HT-29 (cell line): ENCODE data around the gene HMGCS2. TPM values are rescaled to one million over a fixed set of nuclear protein-coding genes. Genes with fewer than 3 reads are reported as not detected.

Experiments
- DNase-seq: peaks from one replicate; pipeline ENCODE4 v3.0.0-alpha.2; 2015; ENCODE audit warnings: low spot score
- total RNA-seq: library from RNA; depleted of rRNA; stranded (reverse); fragments of >200 nt; shearing (Covaris generic); gene quantifications from 2 replicates; pipeline ENCODE4 v1.2.3, GENCODE V29; 2014

Gene HMGCS2
- total RNA-seq, 1 experiment from 2014 or later = 10.2 TPM

DNA sequence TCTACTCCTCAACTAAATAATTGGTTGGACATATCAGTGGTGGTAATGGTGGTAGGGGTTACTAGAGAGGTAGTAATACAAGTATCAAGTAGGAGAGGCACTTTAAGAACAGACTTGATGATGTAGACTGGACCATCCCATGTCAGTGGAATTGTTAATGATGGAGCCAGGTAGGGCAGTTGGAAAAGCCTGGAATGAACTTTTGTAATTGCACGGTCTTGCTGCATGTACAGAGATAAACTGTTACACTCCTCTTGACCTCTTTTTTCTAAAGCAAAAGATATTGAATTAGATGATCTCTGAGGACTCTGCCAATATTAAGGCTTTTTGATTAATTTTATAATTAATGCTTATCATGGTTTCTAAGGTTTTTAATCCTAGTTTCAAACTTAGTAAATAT lies 5.8 kb downstream of the HMGCS2 start:
- DNase-seq = no peak

DNA sequence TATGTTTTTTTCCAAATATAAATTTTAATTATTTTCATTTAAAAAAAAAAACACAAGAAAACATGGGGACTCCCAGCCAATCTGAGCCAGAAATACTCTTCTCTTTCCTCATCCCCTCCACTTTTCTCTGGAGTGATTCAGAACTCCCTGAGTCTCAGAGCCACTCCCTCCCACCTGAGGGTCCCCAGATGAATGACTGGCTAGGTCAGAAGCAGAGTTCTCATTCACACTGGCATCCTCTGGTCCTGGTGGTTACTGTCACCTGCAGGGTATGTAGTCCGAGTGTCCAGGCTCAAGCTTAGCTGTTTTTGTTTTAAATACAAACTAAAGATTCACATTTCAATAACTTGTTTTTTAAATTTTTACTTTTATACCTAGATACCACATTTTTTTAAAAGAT lies 6.3 kb downstream of the HMGCS2 start:
- DNase-seq = no peak

DNA sequence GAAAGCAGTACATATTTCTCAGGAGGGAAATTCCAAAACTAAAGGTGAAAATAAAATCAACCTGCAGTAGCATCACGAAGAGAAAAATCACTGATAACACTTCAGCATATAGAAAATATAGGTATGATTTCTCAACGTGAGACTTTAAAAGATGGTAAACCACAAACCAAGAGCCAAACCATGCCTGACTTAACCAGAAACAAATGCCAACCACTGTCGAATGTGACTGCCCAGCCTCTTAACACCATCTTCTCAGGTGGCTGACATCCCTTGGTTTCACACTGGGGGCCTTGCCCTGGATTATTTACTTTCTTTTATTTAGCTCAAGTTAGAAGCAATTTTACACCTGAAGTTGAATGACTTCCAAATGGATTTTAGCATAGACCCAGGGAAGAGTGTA lies 10.1 kb downstream of the HMGCS2 start:
- DNase-seq = no peak

- no peak for DNase-seq
Measured at GRCh38 chr1:119752592-119752991, 16.1 kb downstream of the HMGCS2 start.

DNA sequence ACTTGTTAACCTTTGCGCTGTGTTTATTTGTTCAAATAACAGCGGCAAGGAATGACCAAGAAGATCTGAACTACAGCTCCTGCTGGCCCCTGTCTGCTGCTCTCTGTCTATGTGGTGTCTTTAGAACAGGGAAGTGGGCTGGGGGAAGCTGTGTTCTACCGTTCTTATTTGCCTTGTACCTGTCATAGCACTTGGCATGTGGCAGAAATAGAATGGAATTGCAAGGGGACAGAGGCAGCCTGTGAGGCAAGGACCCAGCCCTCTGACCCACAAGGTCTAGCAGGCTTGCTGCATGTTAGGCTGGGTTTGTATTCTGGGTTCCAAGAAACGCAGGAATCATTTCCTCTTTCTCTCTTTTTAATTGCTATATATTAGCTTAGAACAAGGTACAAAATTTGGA lies 20.7 kb downstream of the HMGCS2 start:
- DNase-seq = no peak

- DNase-seq = no peak
Measured at GRCh38 chr1:119747451-119747850, 21.3 kb downstream of the HMGCS2 start.

- no peak for DNase-seq
Measured at GRCh38 chr1:119745034-119745433, 23.7 kb downstream of the HMGCS2 start.

- DNase-seq = no peak
Measured at GRCh38 chr1:119744598-119744942, 24.1 kb downstream of the HMGCS2 start.

GRCh38 chr1:119743776-119744597 lies 24.7 kb downstream of the HMGCS2 start:
- peak; percentile 94 for DNase-seq

- DNase-seq = no peak
Measured at GRCh38 chr1:119743308-119743707, 25.4 kb downstream of the HMGCS2 start.

DNA sequence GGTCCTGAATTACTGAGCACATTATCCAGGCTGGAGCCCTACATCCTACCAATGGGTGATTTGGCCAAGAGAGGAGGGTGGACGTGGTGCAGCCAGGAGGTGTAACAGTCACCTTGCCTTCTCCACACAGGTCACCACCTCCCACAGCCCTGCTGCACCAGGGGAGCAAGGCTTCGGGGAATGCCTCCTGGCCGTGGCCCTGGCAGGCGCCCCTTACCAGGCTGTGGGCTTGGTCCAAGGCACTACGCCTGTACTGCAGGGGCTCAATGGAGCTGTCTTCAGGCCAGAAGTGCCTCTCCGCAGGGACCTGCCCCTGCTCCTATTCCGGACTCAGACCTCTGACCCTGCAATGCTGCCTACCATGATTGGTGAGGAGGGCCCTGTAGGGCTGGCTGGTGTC lies 26.0 kb downstream of the HMGCS2 start:
- DNase-seq = no peak

GRCh38 chr1:119742202-119742601 lies 26.5 kb downstream of the HMGCS2 start:
- DNase-seq = no peak

DNA sequence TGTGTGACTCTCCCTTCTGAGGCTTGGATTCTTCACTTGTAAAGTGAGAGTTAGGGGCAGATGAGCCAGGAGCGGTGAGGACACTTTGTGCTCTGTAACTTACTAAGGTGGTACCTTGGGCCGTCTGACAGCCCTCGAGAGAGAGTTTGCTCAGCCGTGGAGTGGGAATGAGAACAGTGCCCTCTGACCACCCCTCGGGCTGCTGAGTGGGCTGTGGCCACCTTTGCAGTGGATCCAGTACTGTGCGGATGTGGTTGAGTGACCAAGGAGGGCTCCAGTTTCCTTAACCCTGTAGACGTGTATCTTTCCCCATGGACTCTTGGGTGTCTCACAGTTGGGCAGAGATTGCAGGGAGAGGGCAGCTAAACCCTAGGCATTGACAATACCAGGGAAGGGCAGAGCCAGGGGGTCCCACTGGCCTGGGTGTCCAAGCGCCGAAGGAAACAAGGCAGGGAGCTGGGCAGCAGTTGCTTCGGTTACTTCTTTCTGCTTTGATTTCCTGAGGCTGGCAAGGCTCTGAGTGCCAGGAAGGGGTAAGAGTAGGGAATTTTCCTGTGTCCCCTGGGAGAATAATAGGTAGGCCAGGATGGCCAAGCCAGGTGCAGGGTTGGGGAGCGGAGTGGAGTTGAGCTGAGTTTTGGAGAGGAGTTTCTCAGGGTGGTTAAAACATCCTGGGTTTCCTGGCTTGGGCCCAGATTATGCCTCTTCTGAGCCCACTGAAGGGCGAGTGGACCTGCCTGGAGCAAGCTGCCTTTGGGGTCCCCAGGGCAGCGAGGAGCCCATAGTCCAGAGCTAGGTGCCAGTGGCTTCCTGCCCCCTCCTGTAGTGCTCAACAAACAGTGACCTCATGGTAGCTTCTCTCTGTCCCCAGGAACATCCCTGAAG lies 27.6 kb downstream of the HMGCS2 start:
- DNase-seq = no peak

DNA sequence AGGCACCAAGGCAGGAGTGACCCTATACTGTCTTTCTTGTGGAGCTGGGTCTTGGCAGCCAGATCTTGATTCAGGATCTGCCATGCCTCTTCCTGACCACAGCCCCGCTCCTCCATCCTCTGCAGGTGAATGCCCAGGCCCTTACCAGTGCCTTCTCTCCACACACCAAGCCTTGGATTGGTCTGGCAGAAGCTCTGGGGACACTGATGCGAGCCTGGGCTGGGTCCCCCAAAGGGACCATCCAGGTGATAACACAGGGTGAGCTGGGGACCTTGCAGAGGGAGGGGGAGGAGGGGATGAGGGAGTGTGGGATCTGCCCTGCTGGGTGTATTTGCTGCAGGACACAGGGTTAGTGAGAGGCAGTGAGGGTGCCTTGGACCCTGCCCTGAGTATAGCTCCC lies 28.4 kb downstream of the HMGCS2 start:
- no peak for DNase-seq

GRCh38 chr1:119739150-119739549 lies 29.6 kb downstream of the HMGCS2 start:
- peak; percentile 31 for DNase-seq

DNA sequence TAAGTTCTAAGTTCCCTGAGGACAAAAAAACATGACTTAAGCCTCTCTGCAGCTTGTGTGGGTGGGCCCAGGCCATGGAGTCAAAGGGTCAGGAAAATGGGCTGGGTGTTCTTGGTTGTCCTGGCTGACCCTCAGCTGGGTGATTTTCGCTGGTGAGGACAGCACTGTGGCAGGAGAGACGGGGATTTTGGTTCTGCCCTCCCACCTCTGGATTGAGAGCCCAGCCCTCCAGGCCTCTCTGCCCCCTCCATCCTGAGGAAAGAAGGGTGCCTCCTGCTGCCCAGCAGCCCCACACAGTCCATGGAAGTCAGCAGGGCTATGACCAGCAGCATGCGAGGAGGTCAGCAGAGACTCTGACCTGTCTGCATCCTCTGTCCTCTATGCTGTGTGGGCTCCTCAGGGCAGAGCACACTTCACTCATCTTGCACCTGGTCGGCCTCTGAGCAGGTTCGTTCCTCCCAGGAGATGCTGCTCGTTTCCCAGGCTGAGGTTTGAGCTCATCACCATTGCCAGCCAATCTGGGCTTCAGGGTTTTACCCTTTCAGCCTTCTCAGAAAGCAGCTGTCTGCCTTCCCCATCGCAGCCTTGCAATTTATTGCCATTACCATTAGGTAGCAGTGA lies 30.5 kb downstream of the HMGCS2 start:
- no peak for DNase-seq

GRCh38 chr1:119737040-119737682 lies 31.5 kb downstream of the HMGCS2 start:
- peak; percentile 19 for DNase-seq

- DNase-seq = no peak
Measured at GRCh38 chr1:119736649-119737039, 32.1 kb downstream of the HMGCS2 start.

- no peak for DNase-seq
Measured at GRCh38 chr1:119735217-119735616, 33.5 kb downstream of the HMGCS2 start.

DNA sequence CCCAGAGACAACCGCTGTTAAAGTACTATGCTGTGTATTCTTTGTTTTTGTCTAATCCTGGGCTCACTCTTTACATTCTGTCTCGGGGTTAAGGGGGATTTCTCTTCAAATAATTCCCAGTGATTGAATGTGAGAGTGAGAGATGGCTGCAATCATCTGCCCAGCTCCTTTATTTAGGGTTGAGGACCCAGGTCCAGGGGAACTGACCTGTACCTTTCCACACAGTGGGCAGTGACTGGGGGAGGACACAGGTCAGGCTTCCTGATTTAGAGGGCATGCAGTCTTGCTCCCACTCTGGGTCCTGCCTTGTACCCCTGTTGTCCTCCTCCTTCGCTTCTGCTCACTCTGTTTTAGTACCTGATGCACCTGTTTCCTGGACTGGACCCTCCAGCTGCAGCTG lies 35.0 kb downstream of the HMGCS2 start:
- DNase-seq = no peak

- no peak for DNase-seq
Measured at GRCh38 chr1:119732465-119733168, 36.1 kb downstream of the HMGCS2 start.
